Posterior vena cava (tissue), 2 donors: ENCODE measurements around the gene ZNF143. TPM values are rescaled to one million over a fixed set of nuclear protein-coding genes. Genes with fewer than 3 reads are reported as not detected.
A peak's percentile ranks its signal among the peaks of the same experiment; 100 is the strongest.
"Not testable (repeated sequence)": the region's sequence is repeated elsewhere in the genome, so short reads cannot be mapped to it uniquely, and the experiment has no call there.

ENCODE experiments used
- DNase-seq: peaks from one replicate; pipeline ENCODE4 v3.0.0-alpha.2; 2020; ENCODE audit warnings: low spot score
- intact Hi-C, 2 donors: fragments of 100-400 bp; cut with DNase I; formaldehyde crosslinking; loops; one replicate each; pipeline versions ENCODE4 v1.14.1 to v1.14.2; 2022 to 2023
- long read RNA-seq, 2 donors: library from polyadenylated mRNA; unstranded; transcript quantifications; one replicate each; pipeline ENCODE4 v2.0.0, GENCODE V29; 2020 to 2021
- total RNA-seq, 2 donors: library from RNA; stranded (reverse); fragmentation: NEBNext Ultra II Directional; extraction: Animal tissue kit (Norgen Biotek cat#: 25700); gene quantifications; one replicate each; pipeline ENCODE4 v1.2.1, GENCODE V29; 2021
- donor health status: DM: yes; HTN: yes; CAD: no.
- donor health status: DM: yes; HTN: yes; CAD: no.

The ZNF143 gene
- total RNA-seq, result 10 to 100 TPM; 28.5 to 31.3 TPM
- long read RNA-seq, donor 1, partial matches to known transcripts, result 0 of 3 reads
- long read RNA-seq, donor 1, other reads (novel, unspliced or antisense), result 0 of 3 reads
- long read RNA-seq, donor 2, transcript ZNF143-203 (16 exons, 2,947 nt), result major isoform, 15 of 32 reads
- long read RNA-seq, donor 2, partial matches to known transcripts, result 8 of 32 reads
- long read RNA-seq, donor 2, other reads (novel, unspliced or antisense), result 5 of 32 reads

DNA sequence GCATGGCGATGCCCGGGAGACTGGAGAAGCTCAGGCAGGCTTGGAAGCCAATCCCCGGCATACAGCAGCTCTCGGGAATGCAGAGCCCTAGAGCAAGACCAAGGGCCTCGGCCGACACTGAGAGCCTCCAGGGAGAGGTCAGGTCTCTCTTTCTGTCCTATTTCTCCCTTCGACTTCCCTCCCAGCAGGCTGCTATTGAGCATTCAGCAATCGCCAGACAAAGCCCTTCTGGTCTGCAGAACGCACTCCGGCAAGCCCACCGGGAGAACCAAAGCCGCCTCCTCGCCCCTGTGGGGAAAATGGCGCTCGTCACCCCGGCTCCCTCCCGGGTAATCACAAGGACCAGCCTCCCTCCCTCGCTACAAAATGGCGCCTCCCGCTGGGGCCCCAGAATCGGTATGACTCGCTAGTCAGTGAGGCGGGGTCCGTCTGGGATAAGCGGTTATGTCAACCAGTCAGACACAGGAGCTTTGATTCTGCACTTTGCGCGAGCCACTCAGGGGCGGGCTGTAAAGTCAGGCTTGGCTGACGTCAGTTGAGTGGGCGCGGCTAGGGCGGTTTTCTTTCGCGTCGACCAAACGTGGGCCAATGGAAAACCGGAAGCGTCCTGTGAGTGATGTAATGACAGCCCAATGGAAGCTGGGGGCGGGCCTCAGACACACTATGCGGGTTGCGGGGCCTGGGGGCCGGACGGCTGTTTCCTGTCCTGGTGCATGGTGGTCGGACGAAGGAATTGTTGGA lies at the start of gene ZNF143:
Gene ZNF143 (plus strand): TSS at position 691 of the 741 bp plus-strand sequence. CDS start 10,297 bp downstream, outside the sequence.
- intact Hi-C loops, result no loop called here
- peak; percentile 100 for DNase-seq

- intact Hi-C loops, result no loop called here
- no peak for DNase-seq
Measured at GRCh38 chr11:9428706-9429105, 32.1 kb upstream of the ZNF143 start.

- intact Hi-C loops, result no loop called here
- DNase-seq, result no peak
Measured at GRCh38 chr11:9438611-9439010, 22.2 kb upstream of the ZNF143 start.

DNA sequence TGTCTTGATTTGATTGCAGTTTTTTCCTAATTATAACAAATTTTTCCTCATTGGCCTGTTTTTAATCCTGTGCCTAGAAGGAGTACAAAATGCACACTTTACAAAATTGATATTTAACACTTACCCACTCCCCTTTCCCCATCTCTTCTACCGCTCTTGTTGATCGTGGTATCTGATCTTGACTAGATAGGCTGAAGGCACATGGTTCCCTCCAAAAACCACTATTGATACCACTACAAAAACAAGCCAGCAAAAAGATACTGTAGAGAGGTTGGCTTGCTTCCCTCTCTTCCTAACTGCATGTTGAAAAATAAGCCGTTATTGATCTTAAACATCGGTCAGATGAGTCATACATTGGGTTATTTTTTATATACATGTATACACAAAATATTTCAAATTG lies 14.6 kb upstream of the ZNF143 start:
- no peak for DNase-seq
- intact Hi-C loops, result no loop called here

DNA sequence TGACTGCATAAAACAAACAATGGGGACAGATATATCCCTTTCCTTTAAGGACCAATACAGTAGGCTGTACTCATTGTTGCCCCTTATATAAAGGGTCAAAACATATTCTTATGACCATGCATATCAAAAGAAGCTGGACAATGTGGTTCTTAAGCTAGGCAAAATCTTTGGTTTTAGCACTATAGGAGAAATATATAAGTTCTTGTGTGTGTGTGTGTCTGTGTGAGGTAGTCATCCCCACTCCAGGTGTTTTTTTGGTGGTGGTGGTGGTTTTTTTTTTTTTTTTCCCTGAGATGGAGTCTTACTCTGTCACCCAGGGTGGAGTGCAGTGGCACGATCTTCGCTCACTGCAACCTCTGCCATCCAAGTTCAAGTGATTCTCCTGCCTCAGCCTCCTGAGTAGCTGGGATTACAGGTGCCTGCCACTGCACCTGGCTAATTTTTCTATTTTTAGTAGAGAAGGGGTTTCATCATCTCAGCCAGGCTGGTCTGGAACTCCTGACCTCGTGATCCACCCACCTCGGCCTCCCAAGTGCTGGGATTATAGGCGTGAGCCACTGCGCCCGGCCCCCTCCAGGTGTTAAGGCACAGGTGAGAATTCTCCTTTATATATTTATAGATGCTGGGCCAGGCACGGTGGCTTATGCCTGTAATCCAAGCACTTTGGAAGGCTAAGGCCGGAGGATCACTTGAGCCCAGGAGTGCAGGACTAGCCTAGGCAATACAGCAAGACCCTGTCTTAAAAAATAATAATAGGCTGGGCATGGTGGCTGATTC lies 12.0 kb upstream of the ZNF143 start:
- intact Hi-C loops, result no loop called here
- peak; percentile 52 for DNase-seq

DNA sequence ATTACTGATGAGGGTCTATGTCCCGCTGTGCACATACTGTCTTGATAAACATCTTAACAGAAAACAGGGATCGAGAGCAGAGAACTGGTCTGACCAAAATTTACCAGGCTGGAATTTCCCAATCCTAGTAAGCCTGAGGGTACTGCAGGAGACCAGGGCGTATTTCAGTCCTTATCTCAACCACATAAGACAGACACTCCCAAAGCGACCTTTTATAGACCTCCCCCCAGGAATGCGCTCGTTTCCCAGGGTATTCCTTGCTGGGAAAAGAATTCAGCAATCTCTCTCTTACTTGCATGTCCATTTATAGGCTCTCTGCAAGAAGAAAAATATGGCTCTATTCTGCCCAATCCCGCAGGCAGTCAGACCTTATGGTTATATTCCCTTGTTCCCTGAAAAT lies 8.8 kb upstream of the ZNF143 start:
- DNase-seq, intact Hi-C loops: not testable (repeated sequence)

GRCh38 chr11:9455722-9456121 lies 5.1 kb upstream of the ZNF143 start:
- intact Hi-C loops, result no loop called here

GRCh38 chr11:9459667-9460321 lies 1.0 kb upstream of the ZNF143 start:
- intact Hi-C loops, result no loop called here
- peak; percentile 88 for DNase-seq

More at GRCh38 chr11:9455722-9456121, 5.1 kb upstream of the ZNF143 start:
- DNase-seq, result no peak

DNA sequence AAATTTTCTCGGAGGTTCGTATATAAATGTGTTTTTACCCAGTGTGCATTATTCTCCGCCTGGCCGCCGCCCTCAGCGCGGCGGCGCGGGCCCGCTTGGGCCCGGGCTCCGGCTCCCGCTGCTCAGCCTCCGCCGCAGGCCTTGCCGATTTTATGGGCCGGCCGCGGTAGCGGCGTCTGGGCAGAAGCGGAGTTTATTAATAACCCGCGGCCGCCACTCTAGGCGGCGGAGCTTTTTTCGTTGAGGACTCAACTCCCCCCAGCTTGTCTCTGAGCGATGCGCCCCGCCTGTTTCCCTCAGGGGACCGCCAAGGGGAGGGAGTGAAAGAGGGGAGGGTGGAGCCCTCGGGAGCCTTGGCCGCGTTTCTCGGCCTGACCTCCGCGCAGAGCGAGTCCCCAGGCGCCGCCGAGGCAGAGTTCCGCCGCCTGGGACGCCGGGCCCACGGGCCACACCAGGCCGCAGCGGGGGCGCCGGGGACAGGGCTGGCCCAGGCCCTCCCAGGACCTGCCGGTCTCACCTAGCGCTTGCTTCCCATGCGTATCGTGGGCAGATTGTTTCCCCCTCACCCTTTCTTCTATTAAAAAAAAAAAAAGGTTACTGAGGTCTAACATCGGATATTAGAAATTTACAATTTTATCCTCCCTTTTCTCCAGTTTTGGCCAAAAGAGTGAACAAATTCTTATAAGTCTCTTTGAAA lies 399 bp downstream of the ZNF143 start:
- DNase-seq, result peak; percentile 97
- intact Hi-C loops, result no loop called here

- DNase-seq, result no peak
- intact Hi-C loops, result no loop called here
Measured at GRCh38 chr11:9461760-9462134, 935 bp downstream of the ZNF143 start.

GRCh38 chr11:9462172-9462799 lies 1.5 kb downstream of the ZNF143 start:
- DNase-seq, result no peak
- intact Hi-C loops, result no loop called here

- DNase-seq, result no peak
- intact Hi-C loops, result no loop called here
Measured at GRCh38 chr11:9462806-9463537, 2.2 kb downstream of the ZNF143 start.

GRCh38 chr11:9470765-9471164 lies 10.0 kb downstream of the ZNF143 start:
- DNase-seq, result no peak
- intact Hi-C loops, result loop anchor here in 1 of 2 donors (5.0 kb wide), 1 partner anchor 277 kb away; no protein-coding TSS in a partner anchor

DNA sequence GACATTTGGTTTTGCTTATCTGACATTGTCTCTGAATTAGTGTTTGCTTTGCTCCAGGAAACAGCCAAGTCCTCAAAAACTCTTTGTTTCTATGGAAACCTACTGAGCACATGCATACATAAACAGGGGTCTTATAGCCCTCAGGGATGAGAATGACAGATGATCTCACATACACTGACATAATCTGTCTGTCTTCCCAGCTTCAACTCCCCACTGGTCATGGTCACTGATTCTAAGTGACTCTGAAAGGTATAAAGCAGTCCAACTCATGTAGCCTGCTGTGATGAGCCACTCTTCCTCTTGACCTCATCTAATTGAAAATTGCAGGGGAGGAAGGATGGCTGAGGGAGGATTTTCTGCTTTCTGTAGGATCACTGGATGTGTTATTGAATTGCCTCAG lies 12.6 kb downstream of the ZNF143 start:
- DNase-seq, result no peak
- intact Hi-C loops, result loop anchor here in 1 of 2 donors (5.0 kb wide), 1 partner anchor 274 kb away; no protein-coding TSS in a partner anchor

DNA sequence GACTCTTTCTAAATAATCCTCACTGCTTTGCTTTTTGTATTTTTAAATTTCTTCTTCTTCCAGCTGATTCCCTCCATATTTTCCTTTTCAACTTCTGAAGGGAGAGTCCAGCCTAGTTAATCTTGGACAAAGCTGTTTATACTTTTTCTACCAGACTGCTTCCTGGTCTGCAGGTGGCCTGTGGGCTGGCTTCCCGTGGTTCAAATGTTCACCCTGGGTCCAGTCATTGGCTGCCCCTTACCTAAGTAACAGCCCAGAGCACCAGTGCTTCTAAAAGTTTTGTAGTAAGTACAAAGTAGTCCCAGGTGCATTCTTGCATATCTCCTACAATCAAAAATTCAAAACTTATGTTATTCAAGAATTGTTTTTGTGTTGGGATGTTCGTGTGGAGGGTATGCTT lies 19.1 kb downstream of the ZNF143 start:
- intact Hi-C loops, result no loop called here
- no peak for DNase-seq

GRCh38 chr11:9489080-9489765 lies 28.4 kb downstream of the ZNF143 start:
- intact Hi-C loops, result no loop called here
- no peak for DNase-seq

- DNase-seq, result no peak
- intact Hi-C loops, result no loop called here
Measured at GRCh38 chr11:9490376-9490775, 29.6 kb downstream of the ZNF143 start.
